Left renal cortex interstitium (tissue), 4 donors: ENCODE results near the gene TFAP2A. TPM values are rescaled to one million over a fixed set of nuclear protein-coding genes. Genes with fewer than 3 reads are reported as not detected.

Experiments
- DNase-seq, 4 donors: peaks; one replicate each; pipeline ENCODE4 v3.0.0-alpha.2; 2013; ENCODE audit warnings: low read depth in 4 of 4, low spot score in 2 of 4, missing footprints in 1 of 4
- polyA plus RNA-seq, 4 donors: library from polyadenylated mRNA; unstranded; fragments of 120-200 nt; gene quantifications; one replicate each; pipeline ENCODE4 v1.2.1, GENCODE V29; 2013; ENCODE audit not compliant: insufficient read length in 4 of 4

The TFAP2A gene
- polyA plus RNA-seq = 10 to 100 TPM; 24.1 to 44.9 (median 32.8) TPM

- no peak for DNase-seq
Measured at GRCh38 chr6:10414756-10415616, at the start of gene TFAP2A. TSS of gene TFAP2A (minus strand) at chr6:10415074. CDS start at chr6:10414991, 83 bp downstream.

GRCh38 chr6:10463491-10464481 is 48.9 kb upstream of the TFAP2A start:
- DNase-seq = no peak

- DNase-seq = no peak
Measured at GRCh38 chr6:10463040-10463439, 48.2 kb upstream of the TFAP2A start.

- DNase-seq = no peak
Measured at GRCh38 chr6:10461850-10462249, 47.0 kb upstream of the TFAP2A start.

GRCh38 chr6:10460096-10460495 is 45.2 kb upstream of the TFAP2A start:
- no peak for DNase-seq

- DNase-seq = no peak
Measured at GRCh38 chr6:10458287-10458686, 43.4 kb upstream of the TFAP2A start.

GRCh38 chr6:10453596-10453995 is 38.7 kb upstream of the TFAP2A start:
- DNase-seq = no peak

- DNase-seq = no peak
Measured at GRCh38 chr6:10451828-10452509, 37.1 kb upstream of the TFAP2A start.

- no peak for DNase-seq
Measured at GRCh38 chr6:10451394-10451793, 36.5 kb upstream of the TFAP2A start.

- DNase-seq = no peak
Measured at GRCh38 chr6:10449751-10450150, 34.9 kb upstream of the TFAP2A start.

GRCh38 chr6:10448096-10448495 is 33.2 kb upstream of the TFAP2A start:
- no peak for DNase-seq

GRCh38 chr6:10446548-10446947 is 31.7 kb upstream of the TFAP2A start:
- no peak for DNase-seq

- no peak for DNase-seq
Measured at GRCh38 chr6:10441655-10442009, 26.8 kb upstream of the TFAP2A start.

- DNase-seq = no peak
Measured at GRCh38 chr6:10441004-10441654, 26.3 kb upstream of the TFAP2A start.

- DNase-seq = no peak
Measured at GRCh38 chr6:10437891-10438290, 23.0 kb upstream of the TFAP2A start.

GRCh38 chr6:10434235-10434634 is 19.4 kb upstream of the TFAP2A start:
- no peak for DNase-seq

- DNase-seq = no peak
Measured at GRCh38 chr6:10433322-10433721, 18.4 kb upstream of the TFAP2A start.

- DNase-seq = no peak
Measured at GRCh38 chr6:10431423-10432164, 16.7 kb upstream of the TFAP2A start.

GRCh38 chr6:10429638-10430427 is 15.0 kb upstream of the TFAP2A start:
- no peak for DNase-seq
